ENCODE measurements around the gene GBX1. TPM values are rescaled to one million over a fixed set of nuclear protein-coding genes. Genes with fewer than 3 reads are reported as not detected.

GBX1 gene
- polyA plus RNA-seq, 3 donors, result 0.14 to 0.18 TPM; not detected in 1

DNA sequence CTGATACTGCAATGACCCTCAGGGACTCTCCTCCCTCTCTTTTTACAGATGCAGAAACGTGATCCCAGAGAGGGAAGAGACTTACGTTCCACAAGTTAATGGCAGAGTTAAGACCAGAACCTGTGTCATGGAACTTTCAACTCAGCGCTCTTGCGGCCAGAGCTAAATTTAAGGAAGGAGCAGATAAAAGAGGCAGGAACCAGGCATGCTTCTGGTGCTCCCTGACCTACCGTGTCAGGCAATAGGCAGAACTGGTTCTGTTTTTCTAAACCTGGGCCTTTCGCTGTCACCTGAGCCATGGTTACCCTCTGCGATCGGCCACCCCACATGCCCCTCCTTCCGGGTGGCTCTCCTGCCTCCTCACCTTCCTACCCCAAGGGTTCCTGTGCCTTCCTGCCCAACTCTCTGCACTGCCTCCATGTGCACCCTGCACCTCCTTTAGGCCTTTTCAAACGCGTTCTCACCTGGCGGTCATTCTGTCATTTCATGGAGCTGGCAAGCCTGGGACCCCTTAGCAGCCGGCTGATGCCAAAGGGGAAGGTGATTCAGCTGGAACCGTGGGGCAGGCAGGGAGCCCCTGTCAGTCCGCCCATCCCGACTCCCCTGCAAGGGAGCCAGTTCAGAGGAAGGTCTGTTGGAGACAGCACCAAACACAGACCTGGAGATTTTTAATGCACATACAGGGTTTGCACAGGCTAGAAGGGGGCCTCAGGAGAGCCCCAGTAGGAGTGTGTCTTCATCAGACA is 7.7 kb upstream of the GBX1 start:
- no peak for DNase-seq (ENCODE audit: low read depth in 3 of 3, low spot score in 2 of 3)

DNA sequence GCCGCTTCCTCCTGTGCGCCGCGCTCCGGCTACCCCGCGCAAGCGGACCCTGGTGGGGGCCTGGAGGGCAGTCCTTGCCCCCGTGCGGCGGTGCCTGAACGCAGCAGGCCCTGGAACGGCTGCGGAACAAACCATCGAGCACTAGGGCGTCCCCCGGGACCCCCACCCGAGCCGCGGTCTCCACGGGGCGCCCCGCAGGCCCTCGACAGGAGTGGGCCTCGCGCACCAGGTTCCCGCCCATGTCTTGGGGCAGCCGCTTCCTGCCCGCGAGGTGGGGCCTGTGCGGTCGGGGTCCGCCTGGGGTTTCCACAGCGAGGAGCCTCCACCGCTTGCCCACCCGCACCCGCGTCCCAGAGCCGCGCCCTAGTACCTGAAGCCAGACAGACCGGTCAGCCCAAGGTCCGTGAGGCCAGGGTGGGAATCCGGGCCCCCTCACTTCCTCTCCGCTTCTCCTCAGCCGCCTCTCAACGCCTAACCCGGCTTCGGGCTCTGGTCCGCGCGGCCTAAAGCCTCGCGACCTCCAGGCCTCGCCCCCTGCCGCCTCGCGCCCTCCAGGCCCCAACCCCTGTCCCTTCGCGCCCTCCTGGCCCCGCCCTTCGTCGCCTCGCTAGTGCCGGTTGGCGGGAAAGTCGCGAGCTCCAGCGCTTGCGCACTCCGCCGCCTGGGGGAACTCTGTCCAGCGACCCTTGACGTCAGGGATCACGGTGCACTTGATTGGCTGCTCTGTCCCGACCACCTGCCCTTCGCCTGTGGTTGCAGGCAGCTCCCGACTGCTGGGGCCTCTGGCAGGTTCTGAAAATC is 7.0 kb upstream of the GBX1 start:
- no peak for DNase-seq (ENCODE audit: low read depth in 3 of 3, low spot score in 2 of 3)

GRCh38 chr7:151173386-151174245 is 6.1 kb upstream of the GBX1 start:
- no peak for DNase-seq (ENCODE audit: low read depth in 3 of 3, low spot score in 2 of 3)

- peak in 1 of 3 donors; percentile 39 for DNase-seq (ENCODE audit: low read depth in 3 of 3, low spot score in 2 of 3)
Observed at GRCh38 chr7:151172273-151173141, 5.0 kb upstream of the GBX1 start.

DNA sequence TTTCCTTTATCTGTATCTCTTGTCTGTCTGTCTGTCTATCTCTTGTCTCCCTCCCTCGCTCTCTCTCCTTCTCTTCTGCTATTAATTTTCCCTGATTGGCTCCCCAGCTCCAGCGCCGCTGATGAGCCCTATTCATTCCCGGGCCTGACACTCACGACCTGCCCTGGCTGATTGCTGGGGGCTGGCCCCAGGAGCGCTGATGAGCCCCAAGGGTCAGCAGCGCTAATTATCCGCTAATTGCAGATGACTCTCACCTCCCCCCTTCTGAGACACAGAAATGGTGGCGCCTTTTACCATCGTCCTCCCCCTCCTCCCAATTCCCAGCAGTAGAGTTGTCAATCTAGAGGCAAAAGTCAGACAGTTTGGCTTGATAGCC is 1.3 kb upstream of the GBX1 start:
- DNase-seq (ENCODE audit: low read depth in 3 of 3, low spot score in 2 of 3), result no peak

DNA sequence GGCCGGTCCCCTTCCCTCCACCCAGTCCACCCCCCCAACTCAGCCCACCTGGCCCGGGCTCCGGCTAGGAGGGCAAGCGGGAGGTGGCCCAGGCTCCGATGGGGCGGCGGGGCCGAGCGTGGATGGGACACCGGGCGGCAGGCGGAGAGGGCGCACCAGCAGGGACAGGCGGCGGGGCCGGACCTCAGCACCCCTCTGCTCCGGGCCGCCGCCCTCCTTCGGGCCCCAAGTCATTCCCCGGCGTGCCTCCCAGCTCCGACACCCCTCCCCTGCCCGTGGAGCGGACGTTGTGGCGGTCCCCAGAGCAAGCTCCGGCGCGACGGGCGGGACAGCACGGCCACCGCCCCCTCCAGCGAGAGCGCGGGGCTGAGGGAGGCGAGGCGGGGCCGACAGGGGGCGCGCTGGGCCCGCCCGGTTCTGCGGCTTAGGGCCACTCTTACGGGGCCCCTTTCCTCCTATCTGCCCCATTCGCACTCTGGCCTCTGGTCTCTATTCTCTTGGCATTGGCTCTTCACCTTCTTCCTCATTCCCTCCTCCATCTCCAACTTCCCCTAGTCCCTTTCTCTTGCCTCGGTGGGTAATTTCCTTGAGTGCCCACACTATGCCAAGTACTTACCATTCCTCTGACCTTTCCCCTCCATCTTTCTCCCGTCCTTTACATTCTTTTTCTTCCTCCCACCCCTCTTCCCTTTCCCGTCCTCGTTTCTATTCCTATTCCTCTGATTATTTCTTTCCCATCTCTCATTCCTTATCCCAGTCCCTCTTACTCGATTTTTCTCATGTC is 701 bp upstream of the GBX1 start:
- DNase-seq (ENCODE audit: low read depth in 3 of 3, low spot score in 2 of 3), result no peak

DNA sequence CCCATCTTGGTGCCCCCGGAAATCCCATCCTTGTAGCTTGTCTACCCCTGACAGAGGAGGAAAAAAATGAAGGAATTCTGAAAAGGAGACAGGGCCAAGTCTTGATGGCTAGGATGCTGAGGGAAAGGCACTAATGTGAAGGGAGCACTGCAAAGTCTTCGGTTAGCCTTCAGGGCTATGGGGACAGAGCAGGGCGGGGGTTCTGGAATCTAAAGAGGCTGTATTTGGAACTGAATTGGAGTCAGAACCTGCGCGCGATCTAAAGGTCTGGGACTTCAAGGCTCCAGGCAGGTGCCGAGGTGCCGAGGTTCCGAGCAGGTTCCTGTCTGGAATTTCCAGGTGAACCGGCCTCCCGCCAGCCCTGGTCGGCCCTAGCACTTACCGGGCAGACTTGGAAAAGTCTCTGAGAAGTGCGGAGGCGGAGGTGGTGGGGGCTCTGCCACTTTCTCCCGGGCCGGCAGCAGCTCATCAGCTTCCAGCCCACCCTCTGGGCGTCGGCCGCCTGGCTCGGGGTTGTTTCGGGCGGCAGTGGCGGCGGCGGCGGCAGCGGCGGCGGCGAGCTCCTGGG is 781 bp downstream of the GBX1 start:
- DNase-seq (ENCODE audit: low read depth in 3 of 3, low spot score in 2 of 3), result no peak

DNA sequence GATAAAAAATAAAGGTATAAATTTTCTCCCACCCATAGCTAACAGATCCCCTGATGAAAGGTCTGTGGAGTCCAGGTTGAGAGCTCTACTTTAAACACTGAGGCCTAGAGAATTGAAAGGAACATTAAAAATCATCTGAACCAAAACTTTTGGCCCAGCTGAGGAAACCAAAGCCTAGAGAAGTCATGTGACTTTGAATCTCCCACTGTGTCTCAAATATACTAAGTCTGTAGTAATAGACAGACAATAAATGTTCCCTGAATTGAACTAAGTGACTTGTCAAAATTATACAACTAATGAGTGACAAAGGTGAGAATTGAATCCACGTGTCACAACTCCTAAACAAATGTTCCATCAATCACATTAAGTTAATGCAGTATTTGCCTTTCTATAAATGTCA is 5.7 kb downstream of the GBX1 start:
- DNase-seq (ENCODE audit: low read depth in 3 of 3, low spot score in 2 of 3), result no peak

- DNase-seq (ENCODE audit: low read depth in 3 of 3, low spot score in 2 of 3), result no peak
Observed at GRCh38 chr7:151157645-151158329, 9.7 kb downstream of the GBX1 start.

GRCh38 chr7:151152643-151153513 is 14.6 kb downstream of the GBX1 start:
- no peak for DNase-seq (ENCODE audit: low read depth in 3 of 3, low spot score in 2 of 3)

DNA sequence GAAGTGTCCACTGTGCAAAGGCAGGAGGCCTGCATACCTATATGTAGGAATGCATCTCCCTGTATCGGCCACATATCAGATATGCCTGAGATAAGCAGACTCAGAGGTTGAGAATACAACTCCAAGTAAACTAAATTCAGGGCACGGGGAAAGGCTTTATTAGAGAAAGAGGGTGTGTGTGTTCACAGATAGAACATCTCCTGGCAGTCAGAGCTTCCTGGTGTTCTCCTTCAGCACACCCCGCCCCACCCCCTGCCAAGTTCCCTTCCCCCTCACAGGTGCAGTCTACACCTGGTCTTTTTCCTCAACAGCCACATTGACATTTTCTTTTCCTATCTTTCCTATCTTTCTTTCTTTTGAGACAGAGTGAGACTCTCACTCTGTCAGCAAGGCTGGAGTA is 17.1 kb downstream of the GBX1 start:
- no peak for DNase-seq (ENCODE audit: low read depth in 3 of 3, low spot score in 2 of 3)

- DNase-seq (ENCODE audit: low read depth in 3 of 3, low spot score in 2 of 3), result no peak
Observed at GRCh38 chr7:151148319-151149259, 18.9 kb downstream of the GBX1 start.

DNA sequence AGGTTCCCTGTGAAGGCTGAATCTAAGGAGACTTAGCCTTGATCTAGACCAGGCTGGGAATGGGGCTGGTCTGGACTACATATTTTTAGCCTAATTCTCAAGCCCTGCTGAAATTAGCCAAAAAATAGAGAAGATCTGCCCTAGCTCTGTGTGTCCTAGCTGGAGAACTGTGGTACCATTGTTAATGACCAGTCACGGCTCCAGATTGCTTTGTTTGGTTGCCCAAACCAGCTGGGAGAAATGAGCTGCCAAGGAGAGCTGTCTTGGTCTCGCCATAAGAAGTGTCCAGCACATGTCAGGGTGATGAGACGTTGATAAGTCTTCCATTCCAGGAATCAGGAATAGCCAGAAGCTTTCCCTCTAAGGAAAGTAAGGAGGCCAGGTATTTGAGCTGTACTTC is 20.7 kb downstream of the GBX1 start:
- DNase-seq (ENCODE audit: low read depth in 3 of 3, low spot score in 2 of 3), result no peak

GRCh38 chr7:151144387-151144786 is 23.1 kb downstream of the GBX1 start:
- DNase-seq (ENCODE audit: low read depth in 3 of 3, low spot score in 2 of 3), result no peak

DNA sequence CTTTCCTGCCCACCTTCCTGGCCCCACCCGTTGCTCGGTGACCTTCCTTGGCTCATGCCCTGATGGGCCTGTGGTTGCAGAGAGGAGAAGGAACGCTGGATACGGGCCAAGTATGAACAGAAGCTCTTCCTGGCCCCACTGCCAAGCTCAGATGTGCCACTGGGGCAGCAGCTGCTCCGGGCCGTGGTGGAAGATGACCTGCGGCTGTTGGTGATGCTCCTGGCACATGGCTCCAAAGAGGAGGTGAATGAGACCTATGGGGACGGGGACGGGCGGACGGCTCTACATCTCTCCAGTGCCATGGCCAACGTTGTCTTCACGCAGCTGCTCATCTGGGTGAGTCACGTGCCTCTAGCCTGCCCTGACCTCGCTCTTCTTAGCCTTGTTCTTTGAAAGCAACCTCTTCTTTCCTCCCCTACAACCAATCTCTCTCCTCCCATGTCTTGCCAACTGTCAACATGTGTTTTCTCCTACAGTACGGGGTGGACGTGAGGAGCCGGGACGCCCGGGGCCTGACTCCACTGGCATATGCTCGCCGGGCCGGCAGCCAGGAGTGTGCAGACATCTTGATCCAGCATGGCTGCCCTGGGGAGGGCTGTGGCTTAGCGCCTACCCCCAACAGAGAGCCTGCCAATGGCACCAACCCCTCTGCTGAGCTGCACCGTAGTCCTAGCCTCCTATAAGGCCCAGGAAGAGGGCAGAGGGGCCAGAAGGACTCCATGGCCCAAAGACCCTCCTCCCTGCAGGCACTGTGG is 24.1 kb downstream of the GBX1 start:
- DNase-seq (ENCODE audit: low read depth in 3 of 3, low spot score in 2 of 3), result no peak

- no peak for DNase-seq (ENCODE audit: low read depth in 3 of 3, low spot score in 2 of 3)
Observed at GRCh38 chr7:151142686-151143040, 24.8 kb downstream of the GBX1 start.
